AG08396 (cell line): Measurements from ENCODE around the gene PTCHD1.

Source experiments
- DNase-seq: peaks from one replicate; pipeline ENCODE4 v3.0.0; 2012; ENCODE audit warnings: low spot score, mixed read lengths

PTCHD1 gene

GRCh38 chrX:23334848-23335599 lies at the start of gene PTCHD1:
Gene PTCHD1 (plus strand): TSS chrX:23334849. CDS start chrX:23334876, 27 bp downstream.
- DNase-seq = no peak

- no peak for DNase-seq
Observed at GRCh38 chrX:23286731-23287130, 47.9 kb upstream of the PTCHD1 start.

GRCh38 chrX:23287191-23287725 lies 47.4 kb upstream of the PTCHD1 start:
- no peak for DNase-seq

GRCh38 chrX:23292354-23292987 lies 42.2 kb upstream of the PTCHD1 start:
- DNase-seq = no peak

- DNase-seq = no peak
Observed at GRCh38 chrX:23292988-23293651, 41.5 kb upstream of the PTCHD1 start.

- DNase-seq = no peak
Observed at GRCh38 chrX:23304881-23305280, 29.8 kb upstream of the PTCHD1 start.

- DNase-seq = no peak
Observed at GRCh38 chrX:23311731-23312130, 22.9 kb upstream of the PTCHD1 start.

GRCh38 chrX:23312136-23312535 lies 22.5 kb upstream of the PTCHD1 start:
- no peak for DNase-seq

GRCh38 chrX:23317799-23318724 lies 16.6 kb upstream of the PTCHD1 start:
- DNase-seq = peak; percentile 41

GRCh38 chrX:23327104-23327503 lies 7.5 kb upstream of the PTCHD1 start:
- DNase-seq = no peak

GRCh38 chrX:23331701-23332100 lies 2.9 kb upstream of the PTCHD1 start:
- no peak for DNase-seq

- no peak for DNase-seq
Observed at GRCh38 chrX:23332101-23332887, 2.4 kb upstream of the PTCHD1 start.

GRCh38 chrX:23332888-23333821 lies 1.5 kb upstream of the PTCHD1 start:
- no peak for DNase-seq

GRCh38 chrX:23333842-23334520 lies 668 bp upstream of the PTCHD1 start:
- DNase-seq = no peak

GRCh38 chrX:23334521-23334847 lies 165 bp upstream of the PTCHD1 start:
- no peak for DNase-seq

- DNase-seq = no peak
Observed at GRCh38 chrX:23338334-23338733, 3.7 kb downstream of the PTCHD1 start.

- DNase-seq = no peak
Observed at GRCh38 chrX:23341452-23341851, 6.8 kb downstream of the PTCHD1 start.

- DNase-seq = no peak
Observed at GRCh38 chrX:23344238-23344903, 9.7 kb downstream of the PTCHD1 start.

- no peak for DNase-seq
Observed at GRCh38 chrX:23344904-23345271, 10.2 kb downstream of the PTCHD1 start.
